ENCODE measurements around the gene EVI2A.
"Not testable (repeated sequence)": the region's sequence is repeated elsewhere in the genome, so short reads cannot be mapped to it uniquely, and the experiment has no call there.

EVI2A gene, protein sequence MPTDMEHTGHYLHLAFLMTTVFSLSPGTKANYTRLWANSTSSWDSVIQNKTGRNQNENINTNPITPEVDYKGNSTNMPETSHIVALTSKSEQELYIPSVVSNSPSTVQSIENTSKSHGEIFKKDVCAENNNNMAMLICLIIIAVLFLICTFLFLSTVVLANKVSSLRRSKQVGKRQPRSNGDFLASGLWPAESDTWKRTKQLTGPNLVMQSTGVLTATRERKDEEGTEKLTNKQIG

DNA sequence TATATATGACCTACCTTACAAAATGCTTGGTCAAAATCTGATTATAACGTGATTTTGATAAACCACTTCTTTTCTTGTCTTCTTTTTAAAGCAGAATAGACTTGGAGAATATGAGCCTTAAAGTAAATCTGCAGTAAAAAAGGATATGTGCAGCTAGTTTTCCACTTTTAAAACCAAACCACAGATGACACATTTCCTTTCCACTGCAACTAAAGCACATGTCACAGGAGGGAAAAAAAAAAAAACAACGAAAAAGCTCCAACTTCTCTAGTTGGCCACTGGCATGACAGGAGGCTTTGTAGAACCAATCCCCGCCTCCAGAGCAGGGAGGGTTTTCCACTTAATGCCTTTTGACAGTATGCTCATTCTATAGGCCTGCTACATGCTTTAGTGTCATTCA, at the start of gene EVI2A:
EVI2A (minus strand) TSS at position 142 of the 400 bp plus-strand sequence. CDS start 2,609 bp downstream, outside the sequence.
- DNase-seq: no peak

DNA sequence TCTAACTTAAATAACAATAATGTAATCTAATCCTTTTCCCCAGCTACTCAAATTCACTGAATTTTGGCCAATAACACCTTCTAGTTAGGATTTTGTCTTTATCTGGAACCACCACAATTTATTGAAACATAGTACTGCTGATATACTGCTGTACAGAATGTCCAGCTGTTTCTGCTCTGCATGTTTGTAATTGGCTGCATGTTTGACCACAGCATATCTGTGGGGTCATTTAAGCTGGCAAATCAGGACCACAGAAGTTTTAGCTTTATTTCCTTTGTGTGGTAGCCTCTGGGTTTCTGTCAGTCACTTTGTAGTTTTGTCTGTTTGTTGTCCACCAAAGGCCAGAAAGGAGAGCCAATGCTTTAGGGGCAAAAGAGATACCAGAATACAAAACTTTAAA, 47.8 kb upstream of the EVI2A start:
- DNase-seq: no peak

DNA sequence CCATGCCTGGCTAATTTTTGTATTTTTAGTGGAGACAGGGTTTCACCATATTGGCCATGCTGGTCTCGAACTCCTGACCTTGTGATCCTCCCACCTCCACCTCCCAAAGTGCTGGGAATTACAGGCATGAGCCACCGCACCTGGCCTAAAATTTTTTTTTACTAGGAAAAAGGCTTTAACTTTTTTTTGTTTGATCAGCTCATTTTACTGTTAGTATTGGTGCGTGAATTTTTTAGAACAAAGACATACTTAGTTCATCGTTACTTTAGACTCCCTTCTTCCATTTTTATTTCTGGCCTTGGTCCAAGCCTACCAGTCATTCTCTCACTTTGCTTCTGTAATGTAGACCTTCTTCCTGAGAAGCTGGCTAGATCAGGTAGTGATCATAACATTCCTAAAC, 44.7 kb upstream of the EVI2A start:
- DNase-seq: no peak

DNA sequence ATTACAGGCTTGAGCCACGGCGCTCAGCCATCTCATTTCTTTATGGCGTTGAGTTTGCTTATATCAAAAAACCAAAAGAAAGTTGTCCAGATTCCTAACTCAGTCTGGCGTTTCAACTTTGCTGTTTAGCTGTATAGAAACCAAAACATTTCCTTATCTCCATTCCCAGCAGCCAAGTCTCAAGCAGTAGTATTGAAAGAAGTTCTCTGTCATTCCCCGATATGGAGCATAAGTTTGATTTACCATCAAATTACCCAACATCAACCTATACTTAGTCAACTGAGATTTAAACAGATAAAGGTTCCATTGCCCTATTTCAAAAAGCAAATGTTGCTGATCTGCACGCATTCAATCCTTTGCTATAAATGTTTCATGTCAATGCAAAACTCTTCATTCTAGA, 42.6 kb upstream of the EVI2A start:
- DNase-seq: no peak

DNA sequence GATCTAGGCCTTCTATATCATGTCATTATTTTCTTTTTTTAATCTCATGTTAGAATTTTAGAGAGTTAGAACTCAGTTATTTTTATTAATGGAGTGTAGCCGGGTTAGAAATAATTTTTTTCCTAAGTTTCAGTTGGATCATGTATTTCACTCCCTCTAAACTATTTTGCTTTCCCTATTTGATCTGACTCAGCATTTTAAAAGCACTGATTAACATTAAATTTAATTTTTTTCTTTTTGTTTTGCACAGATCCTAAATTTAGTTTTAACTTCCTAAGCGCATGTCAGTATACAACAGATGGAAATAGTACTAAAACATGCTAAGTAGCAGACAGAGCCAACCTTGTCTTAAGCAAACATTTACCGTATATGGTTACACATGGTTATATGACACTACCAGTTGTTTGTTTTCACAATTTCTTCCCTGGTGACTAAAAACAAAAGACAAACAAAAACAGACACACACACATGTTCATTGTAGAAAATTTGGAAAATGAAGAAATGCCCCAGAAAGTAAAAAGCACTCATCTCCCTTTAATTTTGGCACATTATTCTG, 36.5 kb upstream of the EVI2A start:
- no peak for DNase-seq

DNA sequence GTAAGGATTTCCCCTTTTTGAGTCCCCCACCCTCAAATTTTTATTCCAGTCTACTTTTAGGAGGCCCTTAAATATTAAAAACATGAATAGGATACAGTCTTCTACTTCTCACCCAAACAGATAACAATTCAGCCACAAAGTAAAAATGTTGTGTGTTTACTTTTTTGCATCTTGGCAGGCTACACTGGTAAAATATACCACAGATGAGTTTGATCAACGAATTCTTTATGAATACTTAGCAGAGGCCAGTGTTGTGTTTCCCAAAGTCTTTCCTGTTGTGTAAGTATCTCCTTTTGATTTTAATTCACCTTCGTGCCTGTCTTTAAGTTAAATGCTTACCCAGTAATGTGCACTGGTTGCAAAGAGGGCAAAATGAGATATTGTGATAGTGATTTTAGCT, 35.7 kb upstream of the EVI2A start:
- DNase-seq: no peak

DNA sequence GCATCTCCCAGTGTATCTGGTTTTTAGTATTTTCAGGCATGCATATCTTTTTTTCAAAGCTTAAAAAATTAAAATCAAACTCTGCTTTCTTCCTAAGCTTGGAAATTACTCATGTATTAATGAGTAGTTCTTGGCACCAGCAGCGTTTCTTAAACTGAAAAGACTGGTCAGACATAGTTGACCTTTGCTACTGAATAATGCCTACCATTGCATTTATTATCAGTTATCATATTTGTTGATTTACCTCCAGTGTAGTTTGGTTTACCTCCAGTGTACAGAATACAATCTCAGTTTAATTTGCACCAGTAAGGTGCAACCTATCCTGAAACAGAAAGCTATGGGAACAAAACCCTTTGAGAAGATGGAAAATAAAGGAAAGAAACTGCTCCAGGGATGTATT, 34.5 kb upstream of the EVI2A start:
- DNase-seq: no peak

DNA sequence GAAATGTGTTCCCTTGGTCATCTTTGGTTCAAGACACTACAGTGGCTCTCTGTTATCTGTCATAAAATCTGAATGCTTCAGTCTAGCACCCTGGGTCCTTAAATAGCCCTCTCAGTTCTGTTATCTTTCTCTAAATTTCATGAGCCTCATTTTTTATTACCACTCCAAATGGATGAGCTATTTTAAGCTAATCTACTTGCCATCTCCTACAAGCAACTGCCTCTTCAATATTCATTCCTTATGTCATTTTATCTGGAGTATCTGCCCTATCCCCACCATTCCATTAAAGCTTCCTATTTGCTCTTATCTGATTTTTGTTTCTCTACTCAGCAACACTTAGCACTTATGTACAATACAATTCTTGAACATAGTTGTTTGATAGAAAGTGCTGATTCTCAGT, 28.0 kb upstream of the EVI2A start:
- no peak for DNase-seq

DNA sequence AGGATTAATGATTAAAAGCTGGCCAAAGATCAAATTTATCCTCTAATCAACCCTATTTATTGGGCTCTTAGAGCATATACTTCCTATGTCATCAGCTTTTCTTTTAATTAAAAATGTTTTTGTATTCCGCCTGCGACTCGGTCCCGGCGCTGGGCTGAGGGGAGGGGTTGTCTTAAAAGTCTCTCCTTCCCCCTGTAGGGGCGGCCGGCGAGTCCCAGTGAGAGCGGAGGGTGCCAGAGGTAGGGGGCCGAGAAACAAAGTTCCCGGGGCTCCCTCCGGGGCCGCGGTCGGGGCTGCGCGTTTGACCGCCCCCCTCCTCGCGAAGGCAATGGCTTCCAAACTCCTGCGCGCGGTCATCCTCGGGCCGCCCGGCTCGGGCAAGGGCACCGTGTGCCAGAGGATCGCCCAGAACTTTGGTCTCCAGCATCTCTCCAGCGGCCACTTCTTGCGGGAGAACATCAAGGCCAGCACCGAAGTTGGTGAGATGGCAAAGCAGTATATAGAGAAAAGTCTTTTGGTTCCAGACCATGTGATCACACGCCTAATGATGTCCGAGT, 23.8 kb upstream of the EVI2A start:
- DNase-seq: not testable (repeated sequence)

DNA sequence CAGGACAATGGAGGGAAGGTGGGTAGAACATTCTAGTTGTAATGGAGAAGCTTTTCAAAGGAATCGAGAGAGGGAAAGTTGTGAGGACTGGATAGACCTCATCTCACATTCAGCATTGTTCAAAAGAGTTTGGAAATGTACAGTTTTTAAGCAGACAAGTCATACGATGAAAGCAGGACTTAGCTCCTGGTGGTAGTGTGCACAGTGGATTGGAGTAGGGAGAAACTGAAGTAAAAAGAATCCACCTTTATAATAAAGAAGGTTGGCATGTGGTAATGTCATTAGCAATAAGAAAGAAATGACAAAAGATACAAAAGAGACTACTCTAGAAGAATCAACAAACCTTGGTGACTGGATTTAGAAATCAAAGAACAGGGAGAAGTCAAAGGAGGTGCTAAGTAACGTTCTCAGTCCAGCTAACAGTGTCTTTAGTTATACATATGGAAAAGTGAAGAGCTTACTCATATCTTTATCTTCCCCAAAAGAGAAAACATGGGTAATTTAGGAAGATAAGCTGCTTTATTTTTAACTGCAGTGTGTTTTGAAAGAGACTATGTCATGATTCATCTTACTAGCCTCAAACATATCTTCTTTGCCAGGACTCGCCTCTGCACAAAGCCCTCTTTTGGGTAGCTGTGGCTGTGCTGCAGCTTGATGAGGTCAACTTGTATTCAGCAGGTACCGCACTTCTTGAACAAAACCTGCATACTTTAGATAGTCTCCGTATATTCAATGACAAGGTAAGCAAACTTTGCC, 18.7 kb upstream of the EVI2A start:
- DNase-seq: no peak

DNA sequence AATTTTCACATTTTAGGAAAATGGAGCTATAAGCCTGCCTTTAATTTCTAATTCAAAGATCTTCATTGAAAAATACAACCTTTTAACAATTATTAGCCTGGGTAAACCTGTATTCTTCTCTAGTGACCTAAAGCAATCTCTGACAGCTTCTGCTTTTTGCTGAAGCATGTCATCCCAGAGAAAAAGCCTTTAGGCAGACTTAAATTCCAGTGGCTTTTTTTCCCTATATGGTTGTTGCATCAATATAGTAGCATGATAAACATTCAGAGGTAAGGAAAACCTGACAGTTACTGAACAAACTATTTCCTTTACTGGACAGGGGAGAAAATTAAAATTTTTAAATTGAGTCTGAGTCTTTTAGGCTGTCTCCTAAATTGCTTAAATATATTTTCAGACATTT, 7.8 kb upstream of the EVI2A start:
- DNase-seq: no peak

DNA sequence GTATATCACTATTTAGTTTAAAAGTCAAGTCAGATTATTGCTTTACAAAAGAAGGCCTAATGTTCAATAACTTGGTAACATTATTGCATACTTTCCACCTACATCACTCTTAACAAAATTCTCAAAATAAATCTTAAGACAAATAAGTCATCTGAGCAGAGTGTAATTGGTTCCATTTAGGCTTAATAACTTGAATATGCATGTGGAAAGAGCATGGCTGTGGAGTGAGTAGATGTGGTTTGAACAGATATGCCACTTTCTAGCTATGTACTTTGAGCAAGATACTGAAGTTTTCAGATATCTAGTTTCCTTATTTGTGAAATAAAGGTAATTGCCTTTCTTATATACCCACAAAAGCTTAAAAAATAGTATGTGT, 6.7 kb upstream of the EVI2A start:
- no peak for DNase-seq

DNA sequence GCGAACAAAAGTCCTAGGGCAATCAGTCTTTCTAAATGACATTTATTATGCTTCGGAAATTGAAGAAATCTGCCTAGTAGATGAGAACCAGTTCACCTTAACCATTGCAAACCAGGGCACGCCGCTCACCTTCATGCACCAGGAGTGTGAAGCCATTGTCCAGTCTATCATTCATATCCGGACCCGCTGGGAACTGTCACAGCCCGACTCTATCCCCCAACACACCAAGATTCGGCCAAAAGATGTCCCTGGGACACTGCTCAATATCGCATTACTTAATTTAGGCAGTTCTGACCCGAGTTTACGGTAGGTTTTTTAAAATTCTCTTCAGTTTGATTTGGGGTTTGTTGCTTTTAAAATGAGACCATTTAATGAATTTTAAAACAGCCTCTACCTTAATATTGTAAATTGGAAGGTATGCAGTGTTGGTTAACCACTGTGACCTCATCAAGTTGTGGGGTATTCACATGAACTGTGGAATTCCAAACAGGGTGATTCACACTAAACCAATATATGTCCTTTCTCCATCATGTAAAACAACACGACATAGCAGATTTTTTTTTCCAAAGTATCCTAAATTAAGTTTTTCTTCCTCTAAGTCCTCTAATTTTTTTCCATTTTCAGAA, 6.2 kb upstream of the EVI2A start:
- DNase-seq: no peak

DNA sequence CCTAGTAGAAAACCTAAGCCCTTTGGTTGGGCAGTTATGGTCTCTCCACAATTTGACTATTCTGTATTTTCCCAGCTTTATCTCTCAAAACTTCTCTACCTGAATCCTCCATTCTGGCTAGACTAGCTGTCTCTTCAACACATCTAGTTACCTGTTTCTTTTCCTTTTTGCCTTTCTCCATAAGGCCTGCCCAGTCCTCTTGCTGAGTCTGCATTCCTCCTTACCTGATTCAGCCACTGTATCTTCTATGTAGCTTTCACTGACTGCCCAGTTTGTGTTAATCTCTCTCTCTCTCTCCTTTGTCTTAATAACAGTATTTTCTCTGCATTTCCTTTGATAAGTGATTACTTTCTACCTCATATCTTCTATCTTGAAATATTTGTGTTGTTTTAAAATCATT, 2.1 kb upstream of the EVI2A start:
- no peak for DNase-seq

DNA sequence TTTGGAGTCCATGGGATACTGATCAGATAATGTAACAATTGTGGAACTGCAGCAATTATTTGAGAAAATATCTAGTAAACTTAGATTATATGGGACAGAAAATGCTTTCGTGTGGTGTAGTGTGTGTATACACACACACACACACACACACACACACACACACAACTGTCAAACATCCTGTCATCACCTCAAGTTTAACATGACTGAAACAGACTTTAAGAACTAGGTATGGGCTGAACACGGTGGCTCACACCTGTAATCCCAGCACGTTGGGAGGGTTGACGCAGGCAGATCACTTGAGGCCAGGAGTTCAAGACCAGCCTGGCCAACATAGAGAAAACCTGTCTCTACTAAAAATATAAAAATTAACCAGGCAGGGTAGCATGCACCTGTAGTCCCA, 544 bp upstream of the EVI2A start:
- no peak for DNase-seq

DNA sequence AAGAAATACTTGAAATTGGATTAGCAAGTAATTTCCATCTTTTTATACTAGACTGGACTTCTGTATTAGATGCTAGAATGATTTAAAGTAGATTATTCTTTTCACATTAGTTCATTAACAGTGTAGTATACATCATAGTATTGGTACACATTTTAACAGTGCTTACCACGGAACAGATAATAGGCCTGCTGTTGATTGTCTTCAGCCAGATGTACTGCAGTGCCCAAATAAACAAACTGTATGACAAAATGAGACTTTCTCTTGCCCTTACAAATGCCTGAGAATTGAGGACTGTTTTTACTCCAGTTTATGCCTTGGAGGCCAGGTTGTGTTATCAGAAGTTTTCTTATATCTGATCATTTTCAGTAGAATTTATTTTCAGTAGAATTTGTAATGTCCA, 631 bp downstream of the EVI2A start:
- DNase-seq: no peak

DNA sequence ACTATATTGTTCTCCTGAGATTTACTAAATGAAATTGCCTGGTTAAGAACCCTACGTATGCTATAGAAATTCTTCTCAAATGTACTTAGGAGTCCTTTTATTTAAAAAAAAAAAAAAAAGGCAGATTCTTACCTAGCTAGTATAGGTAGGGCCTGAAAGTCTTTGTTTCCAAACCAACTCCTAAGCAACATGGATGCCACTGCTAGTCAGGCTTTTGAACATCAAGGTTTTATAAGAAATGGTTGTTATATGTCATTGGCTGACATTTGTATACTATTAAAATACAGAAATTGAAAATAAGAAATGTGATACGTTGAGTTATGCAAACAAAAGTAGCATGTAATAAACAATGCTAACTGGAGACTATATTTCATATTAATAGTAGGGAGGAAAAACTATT, 1.2 kb downstream of the EVI2A start:
- no peak for DNase-seq

DNA sequence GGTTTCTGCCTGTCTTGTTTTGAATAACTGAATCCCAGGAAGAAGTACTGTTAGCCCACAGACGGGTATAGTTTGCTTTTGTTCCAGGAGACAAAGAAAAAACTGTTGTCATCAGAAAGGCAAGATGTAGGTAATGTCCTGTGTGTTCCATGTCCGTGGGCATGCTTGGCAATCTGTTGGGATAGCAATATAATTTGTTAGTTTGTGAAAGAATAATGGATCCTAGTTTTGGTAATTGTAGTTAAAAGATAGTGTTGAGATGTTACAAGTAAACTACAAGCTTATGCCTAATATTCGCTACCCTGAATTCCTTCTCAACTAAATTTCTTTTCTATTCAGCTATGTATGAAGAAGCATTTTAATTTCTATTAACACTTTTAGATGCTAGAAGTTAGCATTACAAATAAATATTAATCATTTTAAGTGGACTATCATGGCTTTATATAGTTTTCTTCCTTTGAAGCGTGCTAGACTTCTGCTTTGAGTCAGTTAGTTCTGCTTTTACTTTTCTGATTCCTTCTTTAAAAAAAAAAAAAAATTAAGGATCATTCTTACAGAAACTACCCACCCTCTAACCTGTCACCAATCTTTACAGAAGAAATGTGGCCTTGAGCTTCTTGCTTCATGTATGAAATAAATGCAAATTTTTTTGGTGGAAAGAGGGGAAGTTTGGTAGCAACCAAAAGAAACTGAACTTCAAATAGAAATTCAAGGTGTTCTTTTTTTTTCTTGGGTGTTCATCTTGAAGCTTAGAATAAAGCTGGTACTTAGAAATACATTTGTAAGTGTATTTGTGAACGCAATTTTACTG, 2.4 kb downstream of the EVI2A start:
- DNase-seq: no peak

DNA sequence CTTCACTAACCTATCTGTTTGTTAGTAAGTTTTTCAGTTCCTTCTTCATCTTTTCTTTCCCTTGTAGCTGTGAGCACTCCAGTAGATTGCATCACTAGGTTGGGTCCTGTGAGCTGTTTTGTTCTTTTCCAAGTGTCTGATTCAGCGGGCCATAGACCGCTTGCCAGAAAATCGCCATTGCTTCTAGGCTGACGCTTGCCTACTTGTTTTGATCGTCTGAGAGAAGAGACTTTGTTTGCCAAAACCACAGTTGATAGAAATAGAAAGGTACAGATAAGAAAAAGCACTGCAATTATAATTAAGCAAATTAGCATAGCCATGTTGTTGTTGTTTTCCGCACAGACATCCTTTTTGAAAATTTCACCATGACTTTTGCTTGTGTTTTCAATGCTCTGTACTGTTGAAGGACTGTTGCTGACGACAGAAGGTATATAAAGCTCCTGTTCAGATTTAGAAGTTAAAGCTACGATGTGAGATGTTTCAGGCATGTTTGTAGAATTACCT, 3.1 kb downstream of the EVI2A start:
- no peak for DNase-seq

DNA sequence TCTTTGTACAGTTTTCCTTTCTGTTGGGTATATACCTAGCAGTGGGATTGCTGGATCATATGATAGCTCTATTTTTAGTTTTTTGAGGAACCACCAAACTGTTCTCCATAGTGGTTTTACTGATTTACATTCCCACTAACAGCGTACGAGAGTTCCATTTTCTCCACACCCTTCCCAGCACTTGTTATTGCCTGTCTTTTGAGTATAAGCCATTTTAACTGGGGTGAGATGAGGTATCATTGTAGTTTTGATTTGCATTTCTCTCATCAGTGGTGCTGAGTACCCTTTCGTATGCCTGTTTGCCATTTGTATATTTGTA, 6.7 kb downstream of the EVI2A start:
- no peak for DNase-seq

DNA sequence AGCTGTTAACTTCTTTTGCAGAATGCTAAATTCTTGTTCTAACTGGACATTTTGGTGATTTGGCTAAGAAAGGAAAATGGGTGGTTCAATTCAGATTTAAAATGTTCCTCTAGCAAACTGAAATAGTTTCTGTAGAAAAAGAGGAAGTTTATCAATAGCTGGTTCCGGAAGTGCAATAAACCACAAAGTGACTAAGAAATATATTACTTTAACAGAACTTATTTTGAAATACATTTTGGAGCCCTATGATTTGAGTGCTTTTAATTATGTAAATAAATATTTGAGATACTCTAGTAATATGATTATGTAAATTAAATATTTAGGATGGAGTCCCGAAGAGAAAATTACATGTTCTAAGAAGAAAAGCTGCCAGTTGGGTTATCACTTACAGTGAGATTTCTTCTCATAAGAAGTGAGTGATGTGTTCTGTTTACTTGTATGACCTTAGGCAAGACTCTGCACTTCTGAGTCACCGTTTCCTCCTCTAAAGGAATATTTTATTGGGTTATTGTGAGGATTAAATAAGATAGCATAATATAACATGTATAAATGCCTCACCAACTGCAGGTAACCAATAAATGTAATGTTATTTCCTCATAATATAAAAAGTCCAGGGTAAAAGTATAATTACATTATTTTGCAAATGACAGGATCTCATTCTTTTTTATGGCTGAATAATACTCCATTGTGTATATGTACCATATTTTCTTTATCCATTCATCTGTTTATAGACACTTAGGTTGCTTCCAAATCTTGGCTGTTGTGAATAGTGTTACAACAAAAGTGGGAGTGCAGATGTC, 7.2 kb downstream of the EVI2A start, which contains the start of gene EVI2B:
EVI2B (minus strand) TSS at position 73 of the 800 bp plus-strand sequence. CDS start 8,445 bp downstream, outside the sequence.
- no peak for DNase-seq

DNA sequence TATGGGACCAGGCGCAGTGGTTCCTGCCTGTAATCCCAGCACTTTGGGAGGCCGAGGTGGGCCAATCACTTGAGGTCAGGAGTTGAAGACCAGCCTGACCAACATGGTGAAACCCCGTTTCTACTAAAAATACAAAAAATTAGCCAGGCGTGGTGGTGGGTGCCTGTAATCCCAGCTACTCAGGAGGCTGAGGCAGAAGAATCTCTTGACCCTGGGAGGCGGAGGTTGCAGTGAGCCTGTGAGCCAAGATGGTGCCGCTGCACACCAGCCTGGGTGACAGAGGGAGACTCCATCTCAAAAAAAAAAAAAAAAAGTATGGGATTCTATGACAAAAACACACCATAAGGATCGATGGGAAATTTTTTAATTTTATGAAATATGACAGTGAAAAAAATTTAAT, 9.2 kb downstream of the EVI2A start:
- not testable (repeated sequence) for DNase-seq

Measured in 8988T (cell line).